ENCODE results near the gene NRL.

Gene NRL

DNA sequence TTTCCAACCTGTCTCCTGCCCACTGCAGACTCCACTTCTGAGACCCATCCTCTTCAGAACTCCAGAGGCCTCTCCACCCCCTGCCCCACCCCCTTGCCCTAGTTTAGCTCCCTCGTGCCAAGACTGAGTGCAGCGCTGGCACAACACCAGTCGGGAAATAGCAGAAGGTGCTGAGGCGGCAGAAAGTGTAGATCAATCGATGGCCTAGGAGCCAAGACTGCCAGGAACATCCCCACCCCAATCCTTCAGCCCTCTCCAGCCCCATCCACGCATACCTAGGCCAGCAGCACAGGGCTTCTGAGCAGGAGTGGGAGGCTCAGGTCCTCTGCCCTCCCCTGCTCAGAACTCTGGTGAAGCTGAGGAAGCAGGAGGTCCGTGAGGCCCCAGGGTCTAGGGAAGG is 42.3 kb downstream of the NRL start:
- H3K4me1 ChIP-seq (ENCODE audit: control insufficient read depth, insufficient read depth, low read length), result no peaks in the 10 kb centered on the region
- WGBS (ENCODE audit: insufficient coverage, insufficient read length), result no CpG with 5 or more reads among the region's 7 CpGs

DNA sequence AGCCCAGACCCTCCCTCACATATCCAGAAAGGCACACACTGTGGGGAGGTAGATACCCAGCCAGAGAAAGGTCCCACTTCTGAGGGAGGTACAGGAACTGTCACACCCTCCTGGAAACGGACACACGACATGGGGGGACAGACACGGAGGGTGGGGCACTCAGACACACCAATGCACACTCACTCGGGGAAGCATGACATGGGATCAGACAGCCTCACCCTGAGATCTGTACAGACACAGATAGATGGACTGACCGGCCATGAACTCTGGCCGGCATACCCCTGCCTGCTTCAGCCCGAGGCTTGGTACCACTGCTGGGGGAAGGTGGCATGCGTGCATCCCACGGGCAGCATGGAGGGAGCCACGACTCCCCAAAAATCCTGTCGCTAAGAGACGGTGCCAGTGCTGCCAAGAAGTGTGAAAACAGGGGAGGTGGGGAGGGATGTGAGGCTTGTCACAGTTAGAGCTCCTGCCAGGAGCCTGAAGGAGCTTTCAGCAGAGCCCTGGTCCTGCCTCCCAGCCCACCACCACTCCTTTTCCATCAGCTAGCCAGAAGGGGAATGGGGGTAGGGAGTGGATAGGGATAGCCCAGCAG is 42.8 kb downstream of the NRL start:
- Histone ChIP-seq H3K27ac (ENCODE audit: low read length) (no peak overlapping the region), H3K36me3 (ENCODE audit: control insufficient read depth, insufficient read depth, low read length) (no peaks in the 10 kb centered on the region), H3K4me3 (ENCODE audit: low read length) (no peak overlapping the region), H3K4me1 (ENCODE audit: control insufficient read depth, insufficient read depth, low read length) (no peaks in the 10 kb centered on the region), H3K9me3 (ENCODE audit: control insufficient read depth, insufficient read depth, low read length) (no peaks in the 10 kb centered on the region), H3K27me3 (ENCODE audit: control insufficient read depth, insufficient read depth, low read length) (no peaks in the 10 kb centered on the region)
- no peak for DNase-seq (ENCODE audit: low read depth, low spot score)
- WGBS (ENCODE audit: insufficient coverage, insufficient read length), result no CpG with 5 or more reads among the region's 12 CpGs

More for the DNA sequence above, 42.3 kb downstream of the NRL start:
- H3K27me3 ChIP-seq (ENCODE audit: control insufficient read depth, insufficient read depth, low read length), result no peaks in the 10 kb centered on the region
- H3K9me3 ChIP-seq (ENCODE audit: control insufficient read depth, insufficient read depth, low read length), result no peaks in the 10 kb centered on the region
- no peaks in the 10 kb centered on the region for H3K36me3 ChIP-seq (ENCODE audit: control insufficient read depth, insufficient read depth, low read length)
- no peak overlapping the region for H3K4me3 ChIP-seq (ENCODE audit: low read length)
- H3K27ac ChIP-seq (ENCODE audit: low read length), result no peak overlapping the region
- DNase-seq (ENCODE audit: low read depth, low spot score), result no peak

DNA sequence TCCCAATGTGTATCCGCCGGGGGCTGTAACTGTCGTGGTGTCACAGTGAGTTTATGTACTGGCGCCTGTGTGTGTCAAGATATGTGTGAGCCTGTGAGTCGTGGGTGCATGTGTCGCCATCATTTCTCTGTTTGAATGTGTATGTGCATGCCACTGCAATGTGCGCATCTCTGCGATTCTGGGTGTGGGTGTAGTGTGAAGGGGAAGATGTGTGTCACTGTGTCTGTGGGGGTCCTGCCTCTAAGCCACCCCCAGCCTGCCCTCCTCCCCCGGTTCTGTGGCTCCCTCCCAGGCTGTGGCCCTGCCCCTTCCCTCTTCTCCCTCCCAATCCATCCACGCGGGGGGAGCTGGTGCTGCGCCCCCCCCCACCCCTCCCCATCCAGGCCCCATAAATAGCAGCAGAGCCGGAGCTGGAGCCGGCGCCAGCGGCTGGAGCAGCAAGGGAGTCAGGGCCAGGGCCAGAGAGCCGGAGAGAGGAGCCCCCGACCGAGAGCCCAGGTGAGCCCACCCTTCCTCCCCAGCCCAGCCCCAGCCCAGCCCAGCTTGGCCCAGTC is 43.5 kb downstream of the NRL start, which contains the start of gene CPNE6:
CPNE6 (plus strand) TSS at position 419 of the 554 bp plus-strand sequence. CDS start 1,375 bp downstream, outside the sequence.
- Histone ChIP-seq H3K27ac (ENCODE audit: low read length) (no peak within 1 kb of the TSS), H3K9me3 (ENCODE audit: control insufficient read depth, insufficient read depth, low read length) (no peaks in the 10 kb centered on the region), H3K36me3 (ENCODE audit: control insufficient read depth, insufficient read depth, low read length) (peaks cover 2% of the 10 kb centered on the region; the same call in 1 of the 2 replicates), H3K27me3 (ENCODE audit: control insufficient read depth, insufficient read depth, low read length) (no peaks in the 10 kb centered on the region), H3K4me1 (ENCODE audit: control insufficient read depth, insufficient read depth, low read length) (no peaks in the 10 kb centered on the region), H3K4me3 (ENCODE audit: low read length) (no peak within 1 kb of the TSS)
- WGBS (ENCODE audit: insufficient coverage, insufficient read length), result no CpG with 5 or more reads among the region's 19 CpGs
- no peak for DNase-seq (ENCODE audit: low read depth, low spot score)

DNA sequence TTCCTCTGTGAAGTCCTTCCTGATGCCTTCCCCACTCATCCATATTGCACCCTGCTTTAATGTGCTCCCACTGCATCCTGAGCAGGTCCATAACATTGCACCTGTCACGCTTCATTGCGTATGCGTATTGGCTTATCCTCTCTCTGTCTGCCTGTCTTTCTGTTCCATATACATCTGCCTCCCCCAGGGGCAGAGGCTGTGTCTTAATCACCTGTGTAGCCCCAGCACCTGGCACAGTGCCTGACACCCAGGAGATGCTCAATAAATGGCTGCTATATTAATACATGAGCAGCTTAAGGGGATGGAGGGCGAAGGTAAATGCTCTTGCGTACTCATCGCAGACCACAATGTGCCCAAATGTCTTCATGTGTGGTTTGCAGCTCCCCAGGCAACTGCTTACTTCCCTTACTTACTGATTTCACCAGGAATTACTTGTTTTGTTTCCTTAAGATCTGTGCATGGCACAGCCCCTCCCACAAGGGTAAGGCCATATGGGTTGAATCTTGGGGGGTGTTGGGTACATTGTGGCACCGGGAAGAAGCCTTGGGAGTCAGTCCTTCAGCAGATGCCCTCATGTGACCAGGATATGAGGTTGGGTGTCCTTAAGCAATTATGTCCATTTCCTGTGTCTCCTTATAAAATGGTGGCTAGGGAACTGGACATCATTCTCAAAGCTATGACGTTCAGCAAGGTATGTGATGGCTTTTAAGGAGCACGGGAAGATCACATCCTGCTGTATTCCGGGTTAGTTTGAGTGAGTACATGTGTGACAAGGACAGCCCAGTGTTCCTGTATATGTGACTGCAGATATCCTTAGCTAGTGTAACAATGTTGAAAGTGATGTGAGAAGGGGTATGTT is 44.2 kb downstream of the NRL start:
- Histone ChIP-seq H3K27ac (ENCODE audit: low read length) (no peak overlapping the region), H3K4me1 (ENCODE audit: control insufficient read depth, insufficient read depth, low read length) (no peaks in the 10 kb centered on the region), H3K9me3 (ENCODE audit: control insufficient read depth, insufficient read depth, low read length) (no peaks in the 10 kb centered on the region), H3K36me3 (ENCODE audit: control insufficient read depth, insufficient read depth, low read length) (peaks cover 2% of the 10 kb centered on the region; the same call in 1 of the 2 replicates), H3K4me3 (ENCODE audit: low read length) (no peak overlapping the region), H3K27me3 (ENCODE audit: control insufficient read depth, insufficient read depth, low read length) (no peaks in the 10 kb centered on the region)
- no peak for DNase-seq (ENCODE audit: low read depth, low spot score)
- WGBS (ENCODE audit: insufficient coverage, insufficient read length), result no CpG with 5 or more reads among the region's 10 CpGs

DNA sequence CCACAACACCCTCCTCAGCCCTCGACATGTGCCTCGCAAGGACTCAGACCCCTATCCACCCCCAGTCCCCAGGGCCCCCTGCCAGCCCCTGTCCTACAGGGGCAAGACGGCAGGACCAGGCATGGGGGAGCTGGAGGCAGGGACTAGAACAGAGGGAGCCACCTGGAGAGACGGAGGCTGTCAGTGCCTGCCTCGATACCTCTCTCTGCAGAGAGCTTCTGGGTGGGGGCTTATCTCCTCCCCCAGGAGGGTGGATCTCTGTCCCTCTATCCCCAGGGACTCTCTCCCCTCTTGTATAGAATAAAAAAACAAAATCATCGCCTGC is 45.4 kb downstream of the NRL start:
- no CpG with 5 or more reads among the region's 6 CpGs for WGBS (ENCODE audit: insufficient coverage, insufficient read length)
- no peak overlapping the region for H3K27ac ChIP-seq (ENCODE audit: low read length)
- H3K36me3 ChIP-seq (ENCODE audit: control insufficient read depth, insufficient read depth, low read length), result peaks cover 2% of the 10 kb centered on the region; the same call in 1 of the 2 replicates
- no peak overlapping the region for H3K4me3 ChIP-seq (ENCODE audit: low read length)
- no peaks in the 10 kb centered on the region for H3K9me3 ChIP-seq (ENCODE audit: control insufficient read depth, insufficient read depth, low read length)
- no peaks in the 10 kb centered on the region for H3K27me3 ChIP-seq (ENCODE audit: control insufficient read depth, insufficient read depth, low read length)
- no peaks in the 10 kb centered on the region for H3K4me1 ChIP-seq (ENCODE audit: control insufficient read depth, insufficient read depth, low read length)
- no peak for DNase-seq (ENCODE audit: low read depth, low spot score)

DNA sequence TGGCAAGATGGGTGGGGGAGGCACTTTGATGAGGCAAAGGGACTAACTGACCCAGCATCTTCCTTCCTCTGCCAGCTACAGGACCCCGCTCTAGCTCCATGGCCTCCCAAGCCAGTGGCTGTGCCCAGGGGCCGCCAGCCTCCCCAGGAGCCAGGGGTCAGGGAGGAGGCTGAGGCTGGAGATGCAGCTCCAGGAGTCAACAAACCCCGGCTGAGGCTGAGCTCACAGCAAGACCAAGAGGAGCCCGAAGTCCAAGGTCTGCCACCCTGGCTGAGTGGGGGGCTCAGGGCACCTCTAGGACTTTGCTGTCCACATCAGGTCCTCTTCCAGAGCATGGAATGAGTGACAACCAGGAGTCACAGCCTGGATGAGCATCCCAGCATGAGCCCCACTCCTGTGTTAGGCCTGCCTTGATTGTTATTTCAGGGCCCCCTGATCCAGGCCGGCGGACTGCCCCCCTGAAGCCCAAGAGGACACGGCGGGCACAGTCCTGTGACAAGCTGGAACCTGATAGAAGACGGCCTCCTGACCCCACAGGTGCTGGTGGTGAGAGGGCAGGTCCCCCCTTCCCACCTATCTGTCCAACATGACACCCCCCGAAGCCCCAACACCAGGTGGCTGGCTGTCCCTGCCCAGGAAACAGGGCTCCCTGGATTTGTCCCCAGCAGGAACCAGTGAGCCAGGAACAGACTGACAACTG is 45.9 kb downstream of the NRL start:
- WGBS (ENCODE audit: insufficient coverage, insufficient read length), result no CpG with 5 or more reads among the region's 10 CpGs
- Histone ChIP-seq H3K27me3 (ENCODE audit: control insufficient read depth, insufficient read depth, low read length) (no peaks in the 10 kb centered on the region), H3K4me1 (ENCODE audit: control insufficient read depth, insufficient read depth, low read length) (no peaks in the 10 kb centered on the region), H3K36me3 (ENCODE audit: control insufficient read depth, insufficient read depth, low read length) (peaks cover 2% of the 10 kb centered on the region; the same call in 1 of the 2 replicates), H3K9me3 (ENCODE audit: control insufficient read depth, insufficient read depth, low read length) (no peaks in the 10 kb centered on the region), H3K4me3 (ENCODE audit: low read length) (no peak overlapping the region), H3K27ac (ENCODE audit: low read length) (no peak overlapping the region)
- DNase-seq (ENCODE audit: low read depth, low spot score), result no peak

DNA sequence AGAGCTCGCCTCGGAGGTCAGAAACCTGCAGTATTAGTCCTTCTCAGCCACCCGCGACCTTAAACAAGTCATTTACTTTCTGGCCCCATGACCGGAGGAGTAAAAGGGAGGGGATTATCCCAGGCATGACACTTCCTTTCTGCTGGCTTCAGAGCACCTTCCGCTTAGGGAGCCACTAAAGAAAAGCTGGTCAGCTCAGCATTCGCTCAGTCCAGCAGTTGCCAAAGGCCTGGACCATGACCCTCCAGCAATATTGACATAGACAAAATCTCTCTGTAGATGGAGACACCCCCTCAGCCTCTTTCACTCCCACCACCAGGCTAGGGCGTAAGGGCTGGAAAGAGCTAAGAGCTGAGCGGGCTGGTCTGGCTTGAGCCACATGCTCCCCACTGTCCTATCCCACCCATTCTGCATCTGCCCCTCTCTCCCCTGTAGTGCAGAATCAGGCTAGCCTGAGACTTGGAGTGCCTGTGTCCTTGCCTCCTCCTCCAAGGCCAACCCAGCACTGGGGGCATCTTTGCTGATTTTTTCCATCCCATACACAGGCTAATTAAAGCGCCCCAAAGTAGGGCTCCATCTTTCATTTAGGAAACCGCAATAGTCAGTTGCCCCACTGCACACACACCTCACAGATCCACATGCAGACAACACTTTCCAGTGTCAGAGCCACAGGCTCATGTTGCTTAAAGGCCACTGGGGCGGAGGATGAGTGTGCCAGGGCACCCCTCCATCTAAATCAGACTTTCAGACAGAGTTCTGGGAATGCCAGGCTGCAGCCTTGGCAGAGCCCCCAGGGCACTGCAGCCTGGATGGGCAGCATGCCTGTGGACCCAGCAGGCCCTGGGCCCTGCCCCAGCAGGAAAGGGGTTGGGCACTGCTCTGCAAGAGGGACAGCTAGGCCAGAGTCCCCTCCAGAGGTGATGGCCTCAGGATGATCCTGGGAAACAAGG is 47.3 kb downstream of the NRL start:
- DNase-seq (ENCODE audit: low read depth, low spot score), result no peak
- Histone ChIP-seq H3K4me3 (ENCODE audit: low read length) (no peak overlapping the region), H3K36me3 (ENCODE audit: control insufficient read depth, insufficient read depth, low read length) (peaks cover 2% of the 10 kb centered on the region; the same call in 1 of the 2 replicates), H3K27me3 (ENCODE audit: control insufficient read depth, insufficient read depth, low read length) (no peaks in the 10 kb centered on the region), H3K4me1 (ENCODE audit: control insufficient read depth, insufficient read depth, low read length) (no peaks in the 10 kb centered on the region), H3K27ac (ENCODE audit: low read length) (no peak overlapping the region), H3K9me3 (ENCODE audit: control insufficient read depth, insufficient read depth, low read length) (no peaks in the 10 kb centered on the region)
- WGBS (ENCODE audit: insufficient coverage, insufficient read length), result no CpG with 5 or more reads among the region's 12 CpGs

DNA sequence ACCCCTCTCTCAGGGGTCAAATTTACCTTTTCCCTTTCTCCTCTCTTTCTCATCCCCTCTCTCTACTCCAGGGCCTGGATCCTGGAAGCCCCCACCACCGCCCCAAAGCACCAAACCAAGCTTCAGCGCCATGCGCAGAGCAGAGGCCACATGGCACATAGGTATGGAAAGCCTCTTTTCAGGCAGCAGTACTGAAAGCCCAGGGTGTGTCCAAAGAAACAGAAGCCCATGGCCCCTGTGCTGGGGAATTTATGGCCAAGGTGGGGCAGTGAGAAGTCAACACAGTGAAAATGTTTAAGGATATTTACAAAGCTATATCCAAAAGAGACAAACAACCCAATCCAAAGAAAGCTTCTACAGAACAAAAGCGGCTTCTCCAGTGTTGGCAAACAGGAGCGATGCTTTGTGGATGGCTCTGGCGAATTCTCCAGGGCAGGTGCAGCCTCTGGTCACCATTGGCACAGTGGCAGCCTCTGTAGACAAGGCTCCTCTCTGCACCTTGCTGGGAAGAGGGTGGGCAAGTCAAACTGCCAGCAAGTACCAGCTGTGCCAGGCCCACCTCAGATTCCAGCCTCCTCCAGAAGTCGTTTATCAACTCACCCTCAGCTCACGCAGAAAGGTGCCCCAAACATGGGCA is 48.1 kb downstream of the NRL start:
- H3K4me1 ChIP-seq (ENCODE audit: control insufficient read depth, insufficient read depth, low read length), result no peaks in the 10 kb centered on the region
- H3K4me3 ChIP-seq (ENCODE audit: low read length), result no peak overlapping the region
- H3K27me3 ChIP-seq (ENCODE audit: control insufficient read depth, insufficient read depth, low read length), result no peaks in the 10 kb centered on the region
- peaks cover 2% of the 10 kb centered on the region; the same call in 1 of the 2 replicates for H3K36me3 ChIP-seq (ENCODE audit: control insufficient read depth, insufficient read depth, low read length)
- H3K9me3 ChIP-seq (ENCODE audit: control insufficient read depth, insufficient read depth, low read length), result no peaks in the 10 kb centered on the region
- no peak overlapping the region for H3K27ac ChIP-seq (ENCODE audit: low read length)
- no CpG with 5 or more reads among the region's 8 CpGs for WGBS (ENCODE audit: insufficient coverage, insufficient read length)
- no peak for DNase-seq (ENCODE audit: low read depth, low spot score)

DNA sequence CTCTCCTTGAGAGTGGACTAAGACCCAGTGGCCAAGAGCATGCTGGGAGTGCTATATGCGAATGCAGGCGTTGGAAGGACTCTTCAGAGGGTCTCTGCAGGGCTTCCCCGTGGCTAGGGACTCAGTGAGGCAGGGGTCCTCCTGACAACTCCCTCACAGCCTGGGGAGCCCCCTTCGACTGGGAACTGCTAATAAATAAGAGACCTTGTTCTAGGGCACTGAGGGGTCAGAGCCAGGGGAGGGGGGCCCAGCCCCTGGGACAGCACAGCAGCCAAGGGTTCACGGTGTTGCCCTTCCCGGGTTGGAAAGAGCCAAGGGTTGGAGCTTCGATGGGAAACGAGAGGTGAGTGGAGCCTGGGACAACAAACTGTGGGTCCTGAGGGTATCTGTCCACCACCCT is 49.3 kb downstream of the NRL start:
- Histone ChIP-seq H3K36me3 (ENCODE audit: control insufficient read depth, insufficient read depth, low read length) (peaks cover 2% of the 10 kb centered on the region; the same call in 1 of the 2 replicates), H3K27ac (ENCODE audit: low read length) (no peak overlapping the region), H3K4me3 (ENCODE audit: low read length) (no peak overlapping the region), H3K9me3 (ENCODE audit: control insufficient read depth, insufficient read depth, low read length) (no peaks in the 10 kb centered on the region), H3K27me3 (ENCODE audit: control insufficient read depth, insufficient read depth, low read length) (no peaks in the 10 kb centered on the region), H3K4me1 (ENCODE audit: control insufficient read depth, insufficient read depth, low read length) (no peaks in the 10 kb centered on the region)
- no CpG with 5 or more reads among the region's 8 CpGs for WGBS (ENCODE audit: insufficient coverage, insufficient read length)
- DNase-seq (ENCODE audit: low read depth, low spot score), result no peak

Measured in iPS DF 6.9 (cell line).